ENCODE measurements around the gene DRC1. TPM values are rescaled to one million over a fixed set of nuclear protein-coding genes. Genes with fewer than 3 reads are reported as not detected.

The DRC1 gene
- polyA plus RNA-seq, 2 of the 4 experiments (the other 2 are of a cell fraction) = 0.21 to 0.39 TPM

DNA sequence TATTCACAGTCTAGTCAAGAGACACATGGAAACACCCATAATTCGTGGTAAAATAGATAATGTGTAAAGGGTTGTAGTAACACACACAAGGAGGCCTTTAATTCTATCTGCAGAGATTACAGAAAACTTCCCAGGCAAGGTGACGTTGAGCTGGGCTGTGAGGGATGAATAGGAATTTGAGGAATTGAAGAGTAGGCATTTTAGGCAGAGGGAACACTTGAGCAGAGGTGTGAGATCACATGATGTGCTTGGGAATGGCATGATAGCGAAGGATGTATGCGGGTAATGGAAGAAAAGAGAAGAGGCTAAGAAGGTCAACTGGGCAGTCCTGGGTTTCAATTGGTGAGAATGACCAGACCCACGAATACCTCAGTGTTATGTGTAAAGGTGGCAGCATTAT is 20.2 kb downstream of the DRC1 start:
- ChIA-PET POLR2A (no interaction called here), CTCF (interaction anchor here (4.3 kb wide), 1 partner anchor 10 kb away, joined by 17 read pairs; no protein-coding TSS in a partner anchor)
- ATAC-seq = no peak
- DNase-seq (ENCODE audit: low read depth in 1 of 2, low spot score in 1 of 2) = no peak
- no peak overlapping the region for H3K27ac ChIP-seq
- no peak overlapping the region for H3K4me2 ChIP-seq
- 70% methylated on average over 5 of the region's 5 CpGs for WGBS (ENCODE audit: missing lambda C conversion rate)
- H3K4me1 ChIP-seq = no peaks in the 10 kb centered on the region
- TF ChIP-seq JUN (IDR thresholded peaks at IDR 0.05) (no peak), FOSB (CRISPR knock-in tag; IDR thresholded peaks at IDR 0.05) (no peak), CEBPB (IDR thresholded peaks at IDR 0.05) (no peak)
- no peak overlapping the region for H3K4me3 ChIP-seq
- no peak for FAIRE-seq
- H3K9me3 ChIP-seq = no peaks in the 10 kb centered on the region

DNA sequence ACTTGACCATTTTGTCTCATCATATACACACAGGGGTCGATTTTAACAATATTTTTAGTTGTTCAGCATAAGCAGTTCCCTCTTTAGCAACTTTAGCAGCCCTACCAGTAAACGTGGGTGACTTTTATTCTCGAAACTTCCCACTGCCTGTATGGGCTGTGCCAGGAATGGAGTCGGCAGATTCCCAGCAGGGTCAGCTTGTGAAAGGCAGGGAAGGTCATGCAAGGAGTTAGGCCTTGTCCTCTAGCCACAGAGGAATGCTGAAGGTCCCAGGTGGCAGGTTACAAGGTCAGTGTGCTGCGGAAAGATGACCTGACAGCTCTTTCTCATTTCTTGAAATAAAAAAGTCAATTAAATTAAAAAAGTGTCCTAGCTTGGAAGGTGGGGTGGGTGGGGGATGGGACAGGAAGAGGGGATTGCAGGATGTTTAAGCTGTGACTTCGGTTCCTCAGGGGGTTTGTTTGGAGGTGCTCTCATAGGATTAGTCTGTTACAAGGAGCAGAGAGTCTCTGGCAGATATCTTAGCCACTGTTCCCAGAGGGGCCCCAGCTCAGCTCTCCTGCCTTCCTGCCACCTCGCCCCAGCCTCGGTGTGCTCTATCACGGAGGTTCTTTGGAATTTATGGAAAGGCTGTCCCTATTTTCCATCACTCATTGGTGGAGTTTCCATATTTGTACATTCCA is 21.4 kb downstream of the DRC1 start:
- H3K9me3 ChIP-seq = no peaks in the 10 kb centered on the region
- 0 out of 6 replicates have a peak, but pooled peaks of 1 of the 2 experiments have one; percentile 33 for ATAC-seq
- ChIA-PET POLR2A (no interaction called here), CTCF (interaction anchor here (0.6 to 4.3 kb wide), 3 partner anchors 9 to 188 kb away, joined by 3 to 17 read pairs (median 3); no protein-coding TSS in a partner anchor)
- no peak overlapping the region for H3K4me3 ChIP-seq
- H3K27ac ChIP-seq = no peak overlapping the region
- 54% methylated on average over 9 of the region's 9 CpGs for WGBS (ENCODE audit: missing lambda C conversion rate)
- no peak for FAIRE-seq
- no peak overlapping the region for H3K4me2 ChIP-seq
- no peaks in the 10 kb centered on the region for H3K4me1 ChIP-seq
- DNase-seq (ENCODE audit: low read depth in 1 of 2, low spot score in 1 of 2) = no peak
- TF ChIP-seq MAZ (IDR thresholded peaks at IDR 0.05; ENCODE audit: borderline replicate concordance, low read depth, low read length) (no peak), EHF (CRISPR knock-in tag; IDR thresholded peaks at IDR 0.05) (no peak), HDAC2 (IDR thresholded peaks at IDR 0.05) (no peak), RNF2 (IDR thresholded peaks at IDR 0.05; ENCODE audit: borderline replicate concordance, low read depth) (no peak), HOXA7 (CRISPR knock-in tag; IDR thresholded peaks at IDR 0.05) (no peak), ZNF302 (CRISPR knock-in tag; IDR thresholded peaks at IDR 0.05) (no peak), RAD21 (conservative IDR thresholded peaks at IDR 0.05 in 1 of 2, IDR thresholded peaks at IDR 0.05 in 1 of 2) (no peak), POLR2AphosphoS2 (conservative IDR thresholded peaks at IDR 0.05; ENCODE audit: low read length) (no peak), SMC3 (IDR thresholded peaks at IDR 0.05) (no peak), KDM5A (IDR thresholded peaks at IDR 0.05) (no peak), RCOR1 (IDR thresholded peaks at IDR 0.05; ENCODE audit: low read depth, low read length) (no peak), SREBF2 (IDR thresholded peaks at IDR 0.05) (no peak)
- TF ChIP-seq, protein P1, sequence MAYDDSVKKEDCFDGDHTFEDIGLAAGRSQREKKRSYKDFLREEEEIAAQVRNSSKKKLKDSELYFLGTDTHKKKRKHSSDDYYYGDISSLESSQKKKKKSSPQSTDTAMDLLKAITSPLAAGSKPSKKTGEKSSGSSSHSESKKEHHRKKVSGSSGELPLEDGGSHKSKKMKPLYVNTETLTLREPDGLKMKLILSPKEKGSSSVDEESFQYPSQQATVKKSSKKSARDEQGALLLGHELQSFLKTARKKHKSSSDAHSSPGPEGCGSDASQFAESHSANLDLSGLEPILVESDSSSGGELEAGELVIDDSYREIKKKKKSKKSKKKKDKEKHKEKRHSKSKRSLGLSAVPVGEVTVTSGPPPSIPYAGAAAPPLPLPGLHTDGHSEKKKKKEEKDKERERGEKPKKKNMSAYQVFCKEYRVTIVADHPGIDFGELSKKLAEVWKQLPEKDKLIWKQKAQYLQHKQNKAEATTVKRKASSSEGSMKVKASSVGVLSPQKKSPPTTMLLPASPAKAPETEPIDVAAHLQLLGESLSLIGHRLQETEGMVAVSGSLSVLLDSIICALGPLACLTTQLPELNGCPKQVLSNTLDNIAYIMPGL (CRISPR knock-in tag; IDR thresholded peaks at IDR 0.05; ENCODE audit: borderline replicate concordance) = no peak
- TF ChIP-seq, protein P2, sequence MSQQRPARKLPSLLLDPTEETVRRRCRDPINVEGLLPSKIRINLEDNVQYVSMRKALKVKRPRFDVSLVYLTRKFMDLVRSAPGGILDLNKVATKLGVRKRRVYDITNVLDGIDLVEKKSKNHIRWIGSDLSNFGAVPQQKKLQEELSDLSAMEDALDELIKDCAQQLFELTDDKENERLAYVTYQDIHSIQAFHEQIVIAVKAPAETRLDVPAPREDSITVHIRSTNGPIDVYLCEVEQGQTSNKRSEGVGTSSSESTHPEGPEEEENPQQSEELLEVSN (IDR thresholded peaks at IDR 0.05; ENCODE audit: borderline replicate concordance, low read depth) = no peak
- TF ChIP-seq, protein P3, sequence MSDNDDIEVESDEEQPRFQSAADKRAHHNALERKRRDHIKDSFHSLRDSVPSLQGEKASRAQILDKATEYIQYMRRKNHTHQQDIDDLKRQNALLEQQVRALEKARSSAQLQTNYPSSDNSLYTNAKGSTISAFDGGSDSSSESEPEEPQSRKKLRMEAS (IDR thresholded peaks at IDR 0.05) = no peak
- TF ChIP-seq, protein P4, sequence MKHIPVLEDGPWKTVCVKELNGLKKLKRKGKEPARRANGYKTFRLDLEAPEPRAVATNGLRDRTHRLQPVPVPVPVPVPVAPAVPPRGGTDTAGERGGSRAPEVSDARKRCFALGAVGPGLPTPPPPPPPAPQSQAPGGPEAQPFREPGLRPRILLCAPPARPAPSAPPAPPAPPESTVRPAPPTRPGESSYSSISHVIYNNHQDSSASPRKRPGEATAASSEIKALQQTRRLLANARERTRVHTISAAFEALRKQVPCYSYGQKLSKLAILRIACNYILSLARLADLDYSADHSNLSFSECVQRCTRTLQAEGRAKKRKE (CRISPR knock-in tag; IDR thresholded peaks at IDR 0.05; ENCODE audit: low read depth) = no peak
- TF ChIP-seq, protein P5, sequence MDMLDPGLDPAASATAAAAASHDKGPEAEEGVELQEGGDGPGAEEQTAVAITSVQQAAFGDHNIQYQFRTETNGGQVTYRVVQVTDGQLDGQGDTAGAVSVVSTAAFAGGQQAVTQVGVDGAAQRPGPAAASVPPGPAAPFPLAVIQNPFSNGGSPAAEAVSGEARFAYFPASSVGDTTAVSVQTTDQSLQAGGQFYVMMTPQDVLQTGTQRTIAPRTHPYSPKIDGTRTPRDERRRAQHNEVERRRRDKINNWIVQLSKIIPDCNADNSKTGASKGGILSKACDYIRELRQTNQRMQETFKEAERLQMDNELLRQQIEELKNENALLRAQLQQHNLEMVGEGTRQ (IDR thresholded peaks at IDR 0.05) = no peak
- TF ChIP-seq, protein P6, sequence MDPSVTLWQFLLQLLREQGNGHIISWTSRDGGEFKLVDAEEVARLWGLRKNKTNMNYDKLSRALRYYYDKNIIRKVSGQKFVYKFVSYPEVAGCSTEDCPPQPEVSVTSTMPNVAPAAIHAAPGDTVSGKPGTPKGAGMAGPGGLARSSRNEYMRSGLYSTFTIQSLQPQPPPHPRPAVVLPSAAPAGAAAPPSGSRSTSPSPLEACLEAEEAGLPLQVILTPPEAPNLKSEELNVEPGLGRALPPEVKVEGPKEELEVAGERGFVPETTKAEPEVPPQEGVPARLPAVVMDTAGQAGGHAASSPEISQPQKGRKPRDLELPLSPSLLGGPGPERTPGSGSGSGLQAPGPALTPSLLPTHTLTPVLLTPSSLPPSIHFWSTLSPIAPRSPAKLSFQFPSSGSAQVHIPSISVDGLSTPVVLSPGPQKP (IDR thresholded peaks at IDR 0.05; ENCODE audit: low read depth, low read length) = no peak
